Spleen (tissue), 11 donors: ENCODE data around the gene RCAN3. TPM values are rescaled to one million over a fixed set of nuclear protein-coding genes. Genes with fewer than 3 reads are reported as not detected.
"Not testable (repeated sequence)": the region's sequence is repeated elsewhere in the genome, so short reads cannot be mapped to it uniquely, and the experiment has no call there.

ENCODE experiments used
- DNase-seq: peaks from one replicate; pipeline ENCODE4 v3.0.0-alpha.2; 2020
- H3K27ac ChIP-seq, 8 donors: fragments of 200-600 bp; sonication (generic) in 7 of 8; 1 replicate in 4 of 8; 2 replicates in 4 of 8; pipeline versions ENCODE4 v1.5.0 to v1.8.0; 2016 to 2021; ENCODE audit warnings: inconsistent platforms in 4 of 8, mild to moderate bottlenecking in 4 of 8, moderate library complexity in 1 of 8
- H3K27me3 ChIP-seq, 7 donors: fragments of 200-600 bp; sonication (generic) in 6 of 7; replicated peaks in 1 of 7; 1 replicate in 4 of 7; 2 replicates in 3 of 7; pipeline versions ENCODE4 v1.5.0 to v1.8.0; 2016 to 2021; ENCODE audit warnings: inconsistent platforms in 3 of 7, mild to moderate bottlenecking in 1 of 7
- H3K36me3 ChIP-seq, 6 donors: fragments of 200-600 bp; sonication (generic) in 5 of 6; 1 replicate in 4 of 6; 2 replicates in 2 of 6; pipeline versions ENCODE4 v1.5.0 to v1.8.0; 2016 to 2021; ENCODE audit warnings: inconsistent platforms in 2 of 6
- H3K4me1 ChIP-seq, 6 donors: fragments of 200-600 bp; sonication (generic) in 5 of 6; 1 replicate in 3 of 6; 2 replicates in 3 of 6; pipeline versions ENCODE4 v1.5.0 to v1.8.0; 2016 to 2021; ENCODE audit warnings: inconsistent platforms in 3 of 6
- H3K4me3 ChIP-seq, 8 donors: fragments of 200-600 bp; sonication (generic) in 7 of 8; 1 replicate in 4 of 8; 2 replicates in 4 of 8; pipeline versions ENCODE4 v1.5.0 to v1.8.0; 2016 to 2021; ENCODE audit warnings: inconsistent platforms in 4 of 8, mild to moderate bottlenecking in 4 of 8, moderate library complexity in 2 of 8
- H3K9me3 ChIP-seq, 8 donors: fragments of 200-600 bp; sonication (generic) in 7 of 8; 1 replicate in 4 of 8; 2 replicates in 4 of 8; pipeline versions ENCODE4 v1.5.0 to v1.8.0; 2016 to 2021; ENCODE audit warnings: inconsistent platforms in 4 of 8
- CTCF ChIP-seq, 11 experiments: fragments of 200-600 bp in 7 of 11; fragments of 450-650 bp in 4 of 11; sonication (generic) in 4 of 11; IDR thresholded peaks in 8 of 11; conservative IDR thresholded peaks in 3 of 11; 1 replicate in 7 of 11; 2 replicates in 4 of 11; pipeline versions ENCODE4 v1.4.0 to v1.8.0; 2016 to 2021; ENCODE audit warnings: antibody characterized with exemption in 11 of 11, inconsistent platforms in 4 of 11, mild to moderate bottlenecking in 1 of 11
- POLR2A ChIP-seq, 3 donors: fragments of 450-650 bp; IDR thresholded peaks; one replicate each; pipeline ENCODE4 v1.5.1; 2017; ENCODE audit warnings: antibody characterized with exemption in 3 of 3, mild to moderate bottlenecking in 1 of 3
- POLR2AphosphoS5 ChIP-seq, 3 donors: sonication (generic); formaldehyde crosslinking; IDR thresholded peaks; one replicate each; pipeline ENCODE4 v1.5.1; 2017; ENCODE audit warnings: antibody characterized with exemption in 3 of 3
- WGBS, 5 donors: extraction: QIAGEN DNeasy Blood & Tissue Kit in 3 of 5; methylation state at CpG; one replicate each; pipeline versions ENCODE4 v1.1.5 to v1.1.7; 2013 to 2018; 5-methylcytosine and 5-hydroxymethylcytosine counted together
- intact Hi-C: fragments of 100-400 bp; cut with DNase I; formaldehyde crosslinking; loops from one replicate; pipeline ENCODE4 v1.15.0; 2023; ENCODE audit warnings: low total_unique reads
- polyA plus RNA-seq, 3 donors: library from polyadenylated mRNA; stranded (reverse); fragments of 200-250 nt; gene quantifications; one replicate each; pipeline ENCODE4 v1.2.1, GENCODE V29; 2013
- total RNA-seq, 7 donors: library from RNA; depleted of rRNA in 3 of 7; stranded (reverse); fragments of >200 nt in 3 of 7; fragmentation: NEBNext Ultra II Directional in 4 of 7; extraction: Animal tissue kit (Norgen Biotek cat#: 25700) in 4 of 7; gene quantifications; one replicate each; pipeline versions ENCODE4 v1.1.0 to v1.2.1, GENCODE V29; 2016 to 2021
- donor health status: healthy with polysubstance abuse.
- donor health status: DM: no; HTN: no; CAD: no; lungs with moderate emphysema.
- donor health status: DM: no; HTN: no; CAD: no.
- donor health status: Bipolar disorder and iron deficiency.
- donor health status: healthy.
- donor health status: DM: no; HTN: no; CAD: no.
- donor health status: DM: yes; HTN: yes; CAD: no.

Gene RCAN3
- total and polyA plus RNA-seq, 10 donors, result 6.1 to 21.7 (median 16.5) TPM

- H3K9me3 ChIP-seq, result no peaks in the 10 kb centered on the region
- no peak for DNase-seq
- no peak overlapping the region for H3K27ac ChIP-seq
- no peaks in the 10 kb centered on the region for H3K27me3 ChIP-seq
- peaks cover 0 to 6% (median 0%) of the 10 kb centered on the region in 6 donors for H3K4me1 ChIP-seq
- H3K4me3 ChIP-seq, result no peak overlapping the region
- peaks cover 0 to 33% (median 2%) of the 10 kb centered on the region in 6 donors for H3K36me3 ChIP-seq
- intact Hi-C loops, result no loop called here
- TF ChIP-seq POLR2A (IDR thresholded peaks at IDR 0.05) (no peak), CTCF (IDR thresholded peaks at IDR 0.05 in 8 of 11, conservative IDR thresholded peaks at IDR 0.05 in 3 of 11) (no peak), POLR2AphosphoS5 (IDR thresholded peaks at IDR 0.05) (no peak)
- WGBS, 5 donors, result 83 to 91% (median 88%) methylated on average over 12 of the region's 12 CpGs
Measured at GRCh38 chr1:24516506-24516905, 13.9 kb downstream of the RCAN3 start.

GRCh38 chr1:24517898-24518297 is 15.3 kb downstream of the RCAN3 start:
- Histone ChIP-seq H3K4me1 (peaks cover 0 to 6% (median 0%) of the 10 kb centered on the region in 6 donors), H3K27me3 (no peaks in the 10 kb centered on the region), H3K9me3 (no peaks in the 10 kb centered on the region), H3K27ac (no peak overlapping the region), H3K4me3 (no peak overlapping the region), H3K36me3 (peaks cover 0 to 33% (median 2%) of the 10 kb centered on the region in 6 donors)
- intact Hi-C loops, result no loop called here
- 83 to 95% (median 92%) methylated on average over 4 of the region's 4 CpGs for WGBS, 5 donors
- no peak for TF ChIP-seq POLR2A (IDR thresholded peaks at IDR 0.05)
- no peak for TF ChIP-seq CTCF (IDR thresholded peaks at IDR 0.05 in 8 of 11, conservative IDR thresholded peaks at IDR 0.05 in 3 of 11)
- no peak for TF ChIP-seq POLR2AphosphoS5 (IDR thresholded peaks at IDR 0.05)
- DNase-seq, result no peak

GRCh38 chr1:24520282-24520681 is 17.6 kb downstream of the RCAN3 start:
- H3K4me1 ChIP-seq, DNase-seq, H3K27ac ChIP-seq, H3K9me3 ChIP-seq, intact Hi-C loops, H3K4me3 ChIP-seq, H3K27me3 ChIP-seq: not testable (repeated sequence)
- 89 to 94% (median 92%) methylated on average over 5 of the region's 5 CpGs for WGBS, 5 donors
- H3K36me3 ChIP-seq, result peaks cover 0 to 24% (median 2%) of the 10 kb centered on the region in 6 donors

- intact Hi-C loops, result no loop called here
- H3K4me1 ChIP-seq, result peaks cover 0 to 16% (median 0%) of the 10 kb centered on the region in 6 donors
- H3K27ac ChIP-seq, result no peak overlapping the region
- H3K4me3 ChIP-seq, result no peak overlapping the region
- no peaks in the 10 kb centered on the region for H3K27me3 ChIP-seq
- DNase-seq, result no peak
- WGBS, 5 donors, result 78 to 90% (median 85%) methylated on average over 6 of the region's 6 CpGs
- no peaks in the 10 kb centered on the region for H3K9me3 ChIP-seq
- no peak for TF ChIP-seq CTCF (IDR thresholded peaks at IDR 0.05 in 8 of 11, conservative IDR thresholded peaks at IDR 0.05 in 3 of 11)
- TF ChIP-seq POLR2A (IDR thresholded peaks at IDR 0.05), result no peak
- TF ChIP-seq POLR2AphosphoS5 (IDR thresholded peaks at IDR 0.05), result no peak
- H3K36me3 ChIP-seq, result peaks cover 0 to 7% (median 0%) of the 10 kb centered on the region in 6 donors
Measured at GRCh38 chr1:24525606-24526005, 23.0 kb downstream of the RCAN3 start.

GRCh38 chr1:24526045-24526444 is 23.4 kb downstream of the RCAN3 start:
- Histone ChIP-seq H3K9me3 (no peaks in the 10 kb centered on the region), H3K4me3 (no peak overlapping the region), H3K4me1 (peaks cover 0 to 16% (median 0%) of the 10 kb centered on the region in 6 donors), H3K36me3 (peaks cover 0 to 7% (median 0%) of the 10 kb centered on the region in 6 donors), H3K27me3 (no peaks in the 10 kb centered on the region), H3K27ac (no peak overlapping the region)
- WGBS, 5 donors, result 82 to 95% (median 87%) methylated on average over 7 of the region's 7 CpGs
- DNase-seq, result no peak
- intact Hi-C loops, result no loop called here
- no peak for TF ChIP-seq POLR2A (IDR thresholded peaks at IDR 0.05)
- TF ChIP-seq POLR2AphosphoS5 (IDR thresholded peaks at IDR 0.05), result no peak
- no peak for TF ChIP-seq CTCF (IDR thresholded peaks at IDR 0.05 in 8 of 11, conservative IDR thresholded peaks at IDR 0.05 in 3 of 11)
